Nucleus accumbens (tissue), 56 donors: ENCODE results near the gene TFR2.
A peak's percentile ranks its signal among the peaks of the same experiment; 100 is the strongest.

Experiments used
- DNase-seq, 56 donors: peaks; one replicate each; lab custom pipeline; 2025; lab: John Stamatoyannopoulos, UW

The TFR2 gene

GRCh38 chr7:100641463-100641859, at the start of gene TFR2:
Gene TFR2 (minus strand): TSS chr7:100641552. CDS start chr7:100641509, 43 bp downstream.
- no peak for DNase-seq

DNA sequence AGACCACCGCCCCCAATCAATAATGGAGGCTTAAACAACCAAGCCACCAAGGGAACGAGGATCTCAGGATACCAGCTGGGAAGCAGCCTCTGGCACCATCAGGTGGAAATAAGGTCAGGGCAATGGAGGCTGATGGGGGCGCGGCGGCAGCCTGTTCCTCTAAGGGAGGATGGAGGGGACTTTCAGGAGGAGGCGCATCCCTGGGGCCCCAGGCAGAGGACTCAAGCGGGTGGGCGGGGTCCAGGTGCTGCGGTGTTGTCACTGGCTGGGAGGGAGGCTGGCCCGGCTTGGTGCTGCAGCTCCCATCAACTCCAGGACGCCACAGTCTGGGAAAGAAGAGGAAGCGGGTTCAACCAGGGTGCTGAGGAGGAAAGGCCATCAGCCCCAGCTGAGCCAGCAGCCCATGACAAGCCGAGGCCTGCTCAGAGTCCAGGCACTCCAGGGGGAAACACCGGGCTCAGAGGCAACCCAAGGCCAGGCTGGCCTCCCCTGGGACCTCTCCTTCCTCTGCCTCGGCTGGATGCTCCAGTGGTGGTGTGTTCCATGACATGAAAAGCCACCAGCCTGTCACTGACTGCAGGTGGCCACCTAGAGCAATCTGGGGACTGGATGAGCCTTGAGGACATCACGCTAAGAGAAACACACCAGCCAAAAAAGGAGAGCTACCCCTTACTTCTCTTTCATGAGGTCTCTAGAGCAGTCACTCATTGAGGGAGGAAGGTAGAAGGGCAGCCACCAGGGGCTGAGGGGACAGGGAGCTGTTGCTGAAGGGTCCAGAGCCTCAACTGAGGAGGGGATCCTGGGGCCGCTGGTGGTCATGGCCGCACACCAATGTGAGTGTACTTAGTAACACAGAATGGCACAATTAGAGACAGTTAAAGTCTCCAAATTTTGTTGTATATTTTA, 48.1 kb upstream of the TFR2 start:
- no peak for DNase-seq

DNA sequence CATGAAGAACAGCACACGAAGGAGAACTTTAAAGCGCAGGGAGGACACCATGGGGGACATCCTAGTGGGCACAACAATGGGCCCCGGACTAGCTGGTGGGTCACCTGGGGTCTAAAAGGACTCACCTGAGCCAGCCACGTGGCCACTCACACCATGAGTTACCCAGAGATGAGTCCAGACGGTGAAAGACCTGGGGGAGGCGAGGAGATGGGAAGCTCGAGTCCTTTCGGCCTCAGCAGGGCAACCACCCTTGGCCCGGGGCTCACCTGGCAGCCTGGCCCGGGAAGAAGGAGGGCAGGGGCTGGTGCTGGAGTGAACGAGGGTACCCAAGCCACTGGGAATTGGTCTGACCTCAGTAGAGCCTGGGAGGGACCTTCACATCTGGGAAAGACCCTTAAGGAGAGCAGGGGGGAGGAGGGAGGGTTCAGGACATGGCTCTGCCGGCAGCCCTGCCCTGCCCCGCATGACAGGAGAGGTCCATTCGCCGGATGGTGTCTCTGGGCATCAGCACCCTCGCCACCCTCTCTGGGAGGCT, 47.0 kb upstream of the TFR2 start:
- DNase-seq = no peak

DNA sequence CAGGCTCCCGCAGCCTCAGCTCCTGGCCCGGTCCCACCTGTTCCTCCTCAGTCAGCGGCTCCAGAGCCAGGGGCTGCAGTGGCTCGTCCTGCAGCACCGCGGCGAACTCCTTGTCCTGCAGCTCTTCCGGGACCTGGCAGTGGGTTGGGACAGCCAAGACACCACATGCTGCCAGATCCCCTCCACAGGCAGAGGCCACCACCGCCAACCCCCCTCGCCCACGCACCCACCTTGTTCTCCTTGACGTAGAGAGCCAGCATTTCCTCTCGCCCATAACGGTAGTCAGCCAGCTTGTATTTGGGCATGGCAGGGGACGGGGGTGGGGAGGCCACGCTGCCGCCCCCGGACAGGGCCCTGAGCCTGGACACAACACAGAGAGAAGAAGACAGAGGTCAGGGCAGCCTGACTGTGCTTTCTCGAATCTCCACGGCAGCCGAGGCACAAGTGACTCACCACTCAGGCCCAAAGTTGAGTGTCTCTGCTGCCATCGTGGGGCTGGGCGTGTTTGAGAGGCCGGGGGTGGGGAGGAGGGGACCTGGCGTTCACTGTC, 46.5 kb upstream of the TFR2 start:
- DNase-seq = no peak

GRCh38 chr7:100687261-100687660, 45.9 kb upstream of the TFR2 start:
- no peak for DNase-seq

DNA sequence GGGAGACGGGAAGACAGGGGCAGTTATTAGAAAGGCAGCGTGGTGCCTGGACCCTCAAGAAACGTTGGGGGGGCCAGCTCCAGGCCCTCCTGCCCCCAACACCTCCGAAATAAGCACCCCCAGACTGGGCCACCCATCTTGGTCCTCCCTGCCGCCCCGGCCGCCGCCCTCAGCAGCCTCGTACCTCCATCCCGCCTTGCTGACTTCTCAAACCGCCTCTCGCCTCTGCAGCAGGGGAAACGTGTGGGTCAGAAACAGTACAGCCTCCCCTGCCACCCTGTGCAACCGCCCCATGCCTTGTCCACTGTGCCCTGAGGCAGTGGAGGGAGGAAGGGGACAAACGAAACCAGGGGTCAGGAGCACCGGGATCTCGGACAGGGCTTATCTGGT, 45.5 kb upstream of the TFR2 start:
- no peak for DNase-seq

GRCh38 chr7:100686201-100686821, 45.0 kb upstream of the TFR2 start:
- no peak for DNase-seq

GRCh38 chr7:100685631-100686145, 44.3 kb upstream of the TFR2 start:
- no peak for DNase-seq

DNA sequence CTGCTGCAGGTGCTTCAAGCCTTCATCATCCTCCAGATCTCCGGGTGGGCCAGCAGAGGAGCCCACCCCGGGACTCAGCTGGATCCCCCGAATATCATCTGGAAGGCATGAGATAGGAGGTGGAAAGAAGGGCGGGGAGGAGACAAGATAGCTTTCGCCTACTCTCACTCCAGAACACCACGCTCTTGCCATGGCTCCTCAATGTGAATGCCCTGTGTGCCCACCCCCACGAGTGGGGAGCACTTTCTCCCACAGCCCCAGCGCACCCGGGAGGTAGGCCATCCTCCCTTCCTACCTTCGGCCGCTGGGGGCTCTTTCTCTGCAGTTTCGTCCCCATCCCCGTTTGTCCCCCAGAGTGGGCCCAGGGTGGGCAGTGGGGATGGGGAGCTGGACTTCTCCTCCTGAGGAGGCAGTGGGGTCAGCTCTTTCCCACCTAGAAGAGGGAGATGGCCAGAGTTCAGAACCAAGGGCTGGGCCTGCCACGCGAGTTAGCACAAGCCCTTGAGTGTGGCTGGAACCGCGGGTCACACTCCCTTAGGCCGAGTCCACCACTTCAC, 43.8 kb upstream of the TFR2 start:
- no peak for DNase-seq

- no peak for DNase-seq
These were observed 43.2 kb upstream of the TFR2 start for GRCh38 chr7:100684534-100685042.

GRCh38 chr7:100683659-100684533, 42.5 kb upstream of the TFR2 start:
- DNase-seq = peak in 1 of 56 donors; percentile 5

DNA sequence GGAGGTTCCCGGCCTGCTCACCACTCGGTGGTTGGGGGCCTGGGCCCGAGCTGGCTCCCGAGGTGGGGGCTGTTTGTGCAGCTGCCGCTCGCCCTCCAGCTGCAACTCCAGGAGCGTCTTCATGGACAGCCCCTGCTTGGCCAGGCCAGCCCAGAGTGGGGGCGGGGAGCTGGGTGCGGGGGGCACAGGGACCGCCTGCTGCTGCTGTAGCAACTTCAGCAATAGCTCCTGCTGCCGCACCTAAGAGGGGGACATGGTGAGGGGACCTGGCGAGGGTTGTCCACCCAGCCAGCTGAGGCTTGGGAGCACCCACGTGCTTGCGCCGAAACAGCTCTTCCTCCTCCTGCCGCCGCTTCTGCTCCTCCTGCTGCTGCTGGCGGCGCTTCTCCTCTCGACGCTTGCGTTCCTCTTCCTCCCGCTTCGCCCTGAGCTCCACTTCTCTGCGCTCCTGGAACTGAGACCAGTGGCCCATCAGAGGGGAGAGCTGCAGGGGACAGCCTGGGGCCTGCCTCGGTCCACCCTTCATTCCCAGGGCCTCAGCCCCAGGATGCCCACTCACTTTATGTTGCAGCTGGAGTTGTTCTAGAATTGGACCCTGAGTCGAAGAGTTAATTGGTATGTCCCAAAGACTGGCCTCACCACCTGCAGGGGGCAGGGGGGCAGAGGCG, 41.8 kb upstream of the TFR2 start:
- peak in 1 of 56 donors; percentile 11 for DNase-seq

- DNase-seq = peak in 12 of 56 donors; percentile 4 to 49 (median 28)
These were observed 40.9 kb upstream of the TFR2 start for GRCh38 chr7:100682228-100682741.

GRCh38 chr7:100681491-100682227, 40.3 kb upstream of the TFR2 start:
- DNase-seq = no peak

GRCh38 chr7:100680576-100681271, 39.4 kb upstream of the TFR2 start:
- DNase-seq = peak in 34 of 56 donors; percentile 11 to 80 (median 42)

DNA sequence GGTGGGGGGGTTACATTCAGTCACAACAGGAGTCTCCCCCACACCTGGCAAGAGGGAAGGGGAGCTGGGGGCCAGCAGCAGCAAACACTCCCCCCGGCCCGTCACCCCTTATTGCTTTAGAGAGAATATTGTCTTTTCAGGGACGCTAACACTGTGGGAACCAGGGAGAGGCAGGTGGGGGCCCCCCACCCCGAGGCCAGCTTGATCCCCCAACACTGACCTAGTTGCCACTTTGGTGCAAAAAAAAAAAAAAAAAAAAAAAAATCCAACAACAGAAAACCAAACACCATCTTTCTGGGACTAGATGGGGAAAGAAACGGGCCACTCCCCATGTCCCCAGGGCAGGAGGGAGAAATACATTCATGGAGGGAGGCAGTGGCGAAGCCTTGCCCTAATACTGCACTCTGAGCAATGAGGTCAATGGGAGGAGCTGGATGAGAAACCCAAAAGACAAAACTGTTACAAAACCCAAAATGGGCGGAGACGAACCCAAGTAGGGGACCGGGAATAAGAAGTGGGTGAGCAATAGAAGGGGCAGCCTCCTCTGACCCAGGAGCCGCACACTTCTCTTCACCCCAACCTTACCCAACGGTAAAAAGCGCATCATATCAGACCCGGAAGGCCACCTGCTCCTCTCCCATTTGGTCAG, 38.7 kb upstream of the TFR2 start:
- DNase-seq = peak in 5 of 56 donors; percentile 27 to 45 (median 41)
